IMR-90 (cell line): ENCODE measurements around the gene PHACTR2.

Source experiments
- BHLHE40 ChIP-seq: fragments of 150-350 bp; IDR thresholded peaks from 2 replicates; pipeline ENCODE4 v1.6.1; 2016; ENCODE audit warnings: mild to moderate bottlenecking, low read depth, low read length
- CEBPB ChIP-seq: IDR thresholded peaks from 2 replicates; pipeline ENCODE4 v1.6.1; 2012; ENCODE audit warnings: low read depth, low read length, improper control_type of control experiment
- CHD1 ChIP-seq: IDR thresholded peaks from 2 replicates; pipeline ENCODE4 v1.6.1; 2012; ENCODE audit warnings: low read depth, low read length, improper control_type of control experiment
- MAFK ChIP-seq: IDR thresholded peaks from 2 replicates; pipeline ENCODE4 v1.6.1; 2012; ENCODE audit warnings: low read depth, low read length, improper control_type of control experiment
- MAZ ChIP-seq: IDR thresholded peaks from 2 replicates; pipeline ENCODE4 v1.6.1; 2012; ENCODE audit warnings: low read depth, mild to moderate bottlenecking, low read length, improper control_type of control experiment, moderate library complexity, borderline replicate concordance
- MXI1 ChIP-seq: IDR thresholded peaks from 2 replicates; pipeline ENCODE4 v1.6.1; 2012; ENCODE audit warnings: low read depth, mild to moderate bottlenecking, low read length, moderate library complexity, borderline replicate concordance
- NFE2L2 ChIP-seq: fragments of 150-350 bp; IDR thresholded peaks from 2 replicates; pipeline ENCODE4 v1.6.1; 2016; ENCODE audit warnings: low read depth, mild to moderate bottlenecking, low read length
- POLR2A ChIP-seq: IDR thresholded peaks from 2 replicates; pipeline ENCODE4 v1.6.1; 2012; ENCODE audit warnings: mild to moderate bottlenecking, low read depth, low read length
- RAD21 ChIP-seq: IDR thresholded peaks from 2 replicates; pipeline ENCODE4 v1.6.1; 2012; ENCODE audit warnings: low read length, improper control_type of control experiment
- RCOR1 ChIP-seq: IDR thresholded peaks from 2 replicates; pipeline ENCODE4 v1.6.1; 2012; ENCODE audit warnings: mild to moderate bottlenecking, low read length, improper control_type of control experiment; ENCODE audit not compliant: insufficient replicate concordance
- RFX5 ChIP-seq: IDR thresholded peaks from 2 replicates; pipeline ENCODE4 v1.8.0; 2012; ENCODE audit warnings: low read depth, mild to moderate bottlenecking, low read length, moderate library complexity
- TF ChIP-seq, protein P1 (sequence below): conservative IDR thresholded peaks from 2 replicates; pipeline ENCODE4 v1.5.1; 2012; ENCODE audit warnings: mild to moderate bottlenecking, low read depth, low read length, improper control_type of control experiment
- TF ChIP-seq, protein P2 (sequence below): fragments of 150-350 bp; IDR thresholded peaks from 2 replicates; pipeline ENCODE4 v1.6.1; 2016; ENCODE audit warnings: low read depth, mild to moderate bottlenecking, low read length, moderate library complexity, borderline replicate concordance
- TF ChIP-seq, protein P3 (sequence below): fragments of 150-350 bp; IDR thresholded peaks from 2 replicates; pipeline ENCODE4 v1.6.1; 2017; ENCODE audit warnings: mild to moderate bottlenecking, antibody characterized with exemption, low read length, low read depth

DNA sequence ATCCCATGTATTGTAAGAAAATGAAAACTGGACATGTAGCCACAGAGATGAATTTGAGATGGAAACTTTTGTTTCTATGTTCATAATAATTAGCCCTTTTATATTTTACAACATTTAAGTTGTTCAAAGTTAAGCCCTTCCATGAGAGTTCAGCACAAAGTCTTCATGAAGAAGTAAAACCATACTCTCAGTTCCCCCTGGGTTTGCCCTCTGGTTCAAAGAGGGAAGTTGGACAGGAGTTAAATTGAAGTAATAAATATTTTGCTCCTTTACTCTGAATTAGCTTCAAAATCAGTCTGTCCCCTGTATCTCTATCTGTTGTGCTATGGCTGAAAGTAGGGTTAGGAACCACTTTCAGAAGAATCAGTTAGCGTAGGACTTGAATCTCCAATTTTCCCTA lies 31.1 kb downstream of the PHACTR2 start:
- TF ChIP-seq RFX5 (no peak), BHLHE40 (no peak), MAZ (no peak), POLR2A (no peak), RAD21 (no peak), NFE2L2 (no peak), CEBPB (no peak), RCOR1 (no peak), CHD1 (no peak), MAFK (no peak), MXI1 (no peak)
- TF ChIP-seq, protein P1, sequence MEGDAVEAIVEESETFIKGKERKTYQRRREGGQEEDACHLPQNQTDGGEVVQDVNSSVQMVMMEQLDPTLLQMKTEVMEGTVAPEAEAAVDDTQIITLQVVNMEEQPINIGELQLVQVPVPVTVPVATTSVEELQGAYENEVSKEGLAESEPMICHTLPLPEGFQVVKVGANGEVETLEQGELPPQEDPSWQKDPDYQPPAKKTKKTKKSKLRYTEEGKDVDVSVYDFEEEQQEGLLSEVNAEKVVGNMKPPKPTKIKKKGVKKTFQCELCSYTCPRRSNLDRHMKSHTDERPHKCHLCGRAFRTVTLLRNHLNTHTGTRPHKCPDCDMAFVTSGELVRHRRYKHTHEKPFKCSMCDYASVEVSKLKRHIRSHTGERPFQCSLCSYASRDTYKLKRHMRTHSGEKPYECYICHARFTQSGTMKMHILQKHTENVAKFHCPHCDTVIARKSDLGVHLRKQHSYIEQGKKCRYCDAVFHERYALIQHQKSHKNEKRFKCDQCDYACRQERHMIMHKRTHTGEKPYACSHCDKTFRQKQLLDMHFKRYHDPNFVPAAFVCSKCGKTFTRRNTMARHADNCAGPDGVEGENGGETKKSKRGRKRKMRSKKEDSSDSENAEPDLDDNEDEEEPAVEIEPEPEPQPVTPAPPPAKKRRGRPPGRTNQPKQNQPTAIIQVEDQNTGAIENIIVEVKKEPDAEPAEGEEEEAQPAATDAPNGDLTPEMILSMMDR: no peak
- TF ChIP-seq, protein P2, sequence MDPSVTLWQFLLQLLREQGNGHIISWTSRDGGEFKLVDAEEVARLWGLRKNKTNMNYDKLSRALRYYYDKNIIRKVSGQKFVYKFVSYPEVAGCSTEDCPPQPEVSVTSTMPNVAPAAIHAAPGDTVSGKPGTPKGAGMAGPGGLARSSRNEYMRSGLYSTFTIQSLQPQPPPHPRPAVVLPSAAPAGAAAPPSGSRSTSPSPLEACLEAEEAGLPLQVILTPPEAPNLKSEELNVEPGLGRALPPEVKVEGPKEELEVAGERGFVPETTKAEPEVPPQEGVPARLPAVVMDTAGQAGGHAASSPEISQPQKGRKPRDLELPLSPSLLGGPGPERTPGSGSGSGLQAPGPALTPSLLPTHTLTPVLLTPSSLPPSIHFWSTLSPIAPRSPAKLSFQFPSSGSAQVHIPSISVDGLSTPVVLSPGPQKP: no peak
- TF ChIP-seq, protein P3, sequence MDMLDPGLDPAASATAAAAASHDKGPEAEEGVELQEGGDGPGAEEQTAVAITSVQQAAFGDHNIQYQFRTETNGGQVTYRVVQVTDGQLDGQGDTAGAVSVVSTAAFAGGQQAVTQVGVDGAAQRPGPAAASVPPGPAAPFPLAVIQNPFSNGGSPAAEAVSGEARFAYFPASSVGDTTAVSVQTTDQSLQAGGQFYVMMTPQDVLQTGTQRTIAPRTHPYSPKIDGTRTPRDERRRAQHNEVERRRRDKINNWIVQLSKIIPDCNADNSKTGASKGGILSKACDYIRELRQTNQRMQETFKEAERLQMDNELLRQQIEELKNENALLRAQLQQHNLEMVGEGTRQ: no peak
